ENCODE results near the gene ABHD8.

Gene ABHD8

GRCh38 chr19:17259118-17259780 lies 44.0 kb downstream of the ABHD8 start:
- Histone ChIP-seq H3K9ac (no peak overlapping the region), H3K4me1 (peaks cover 23% of the 10 kb centered on the region), H3K27me3 (no peaks in the 10 kb centered on the region), H3K4me2 (no peak overlapping the region), H3K27ac (no peak overlapping the region), H3K9me3 (no peaks in the 10 kb centered on the region), H3K36me3 (no peaks in the 10 kb centered on the region), H4K20me1 (no peaks in the 10 kb centered on the region), H3K4me3 (no peak overlapping the region)
- TF ChIP-seq Cebpa-rat (IDR thresholded peaks at IDR 0.05): no peak

- H3K4me1 ChIP-seq: peaks cover 16% of the 10 kb centered on the region
- H3K4me3 ChIP-seq: no peak overlapping the region
- no peaks in the 10 kb centered on the region for H3K27me3 ChIP-seq
- no peaks in the 10 kb centered on the region for H3K9me3 ChIP-seq
- no peak overlapping the region for H3K9ac ChIP-seq
- H3K4me2 ChIP-seq: no peak overlapping the region
- no peak overlapping the region for H3K27ac ChIP-seq
- no peak for TF ChIP-seq Cebpa-rat (IDR thresholded peaks at IDR 0.05)
- H4K20me1 ChIP-seq: no peaks in the 10 kb centered on the region
- H3K36me3 ChIP-seq: no peaks in the 10 kb centered on the region
These were observed 47.1 kb downstream of the ABHD8 start for GRCh38 chr19:17256130-17256529.

GRCh38 chr19:17255150-17255621 lies 48.0 kb downstream of the ABHD8 start:
- Histone ChIP-seq H3K4me3 (no peak overlapping the region), H3K36me3 (no peaks in the 10 kb centered on the region), H3K27me3 (no peaks in the 10 kb centered on the region), H3K27ac (no peak overlapping the region), H3K9ac (no peak overlapping the region), H3K4me1 (peaks cover 11% of the 10 kb centered on the region), H4K20me1 (no peaks in the 10 kb centered on the region), H3K4me2 (no peak overlapping the region), H3K9me3 (no peaks in the 10 kb centered on the region)
- TF ChIP-seq Cebpa-rat (IDR thresholded peaks at IDR 0.05): no peak

- TF ChIP-seq Cebpa-rat (IDR thresholded peaks at IDR 0.05): no peak
- H4K20me1 ChIP-seq: no peaks in the 10 kb centered on the region
- H3K27me3 ChIP-seq: no peaks in the 10 kb centered on the region
- H3K4me3 ChIP-seq: no peak overlapping the region
- no peaks in the 10 kb centered on the region for H3K9me3 ChIP-seq
- H3K27ac ChIP-seq: no peak overlapping the region
- no peak overlapping the region for H3K4me2 ChIP-seq
- H3K4me1 ChIP-seq: peaks cover 15% of the 10 kb centered on the region
- no peaks in the 10 kb centered on the region for H3K36me3 ChIP-seq
- no peak overlapping the region for H3K9ac ChIP-seq
These were observed 48.6 kb downstream of the ABHD8 start for GRCh38 chr19:17254636-17255035.

GRCh38 chr19:17249887-17250548 lies 53.2 kb downstream of the ABHD8 start:
- peaks cover 1% of the 10 kb centered on the region; the same call in 1 of the 2 replicates for H4K20me1 ChIP-seq
- peaks cover 34% of the 10 kb centered on the region for H3K4me1 ChIP-seq
- no peak overlapping the region for H3K4me2 ChIP-seq
- H3K9me3 ChIP-seq: no peaks in the 10 kb centered on the region
- H3K36me3 ChIP-seq: no peaks in the 10 kb centered on the region
- H3K9ac ChIP-seq: no peak overlapping the region
- no peaks in the 10 kb centered on the region for H3K27me3 ChIP-seq
- TF ChIP-seq Cebpa-rat (IDR thresholded peaks at IDR 0.05): no peak
- H3K27ac ChIP-seq: no peak overlapping the region
- H3K4me3 ChIP-seq: no peak overlapping the region

- H3K4me1 ChIP-seq: peaks cover 37% of the 10 kb centered on the region
- H3K4me3 ChIP-seq: no peak overlapping the region
- peak overlapping the region; percentile 91; the same call in 1 of the 2 replicates for H3K4me2 ChIP-seq
- no peak overlapping the region for H3K9ac ChIP-seq
- H3K9me3 ChIP-seq: no peaks in the 10 kb centered on the region
- H3K36me3 ChIP-seq: no peaks in the 10 kb centered on the region
- no peak for TF ChIP-seq Cebpa-rat (IDR thresholded peaks at IDR 0.05)
- no peaks in the 10 kb centered on the region for H3K27me3 ChIP-seq
- H4K20me1 ChIP-seq: peaks cover 20% of the 10 kb centered on the region
- 0 out of 2 replicates have a peak overlapping the region, but pooled peaks have one; percentile 6 for H3K27ac ChIP-seq
These were observed 55.0 kb downstream of the ABHD8 start for GRCh38 chr19:17248011-17248776.

- Histone ChIP-seq H3K4me2 (peak overlapping the region; percentile 91), H3K27ac (peak overlapping the region; percentile 92), H3K4me3 (peak overlapping the region; percentile 69), H3K27me3 (no peaks in the 10 kb centered on the region), H3K9me3 (no peaks in the 10 kb centered on the region), H3K4me1 (peaks cover 50% of the 10 kb centered on the region), H4K20me1 (peaks cover 33% of the 10 kb centered on the region), H3K9ac (peak overlapping the region; percentile 82), H3K36me3 (no peaks in the 10 kb centered on the region)
- no peak for TF ChIP-seq Cebpa-rat (IDR thresholded peaks at IDR 0.05)
These were observed 56.4 kb downstream of the ABHD8 start for GRCh38 chr19:17246681-17247425.

- no peaks in the 10 kb centered on the region for H3K27me3 ChIP-seq
- H3K9ac ChIP-seq: peak within 1 kb of the TSS; percentile 85
- H3K36me3 ChIP-seq: peaks cover 8% of the 10 kb centered on the region
- peak within 1 kb of the TSS; percentile 90 for H3K4me3 ChIP-seq
- peak within 1 kb of the TSS; percentile 92 for H3K4me2 ChIP-seq
- peak within 1 kb of the TSS; percentile 92 for H3K27ac ChIP-seq
- peaks cover 46% of the 10 kb centered on the region for H4K20me1 ChIP-seq
- TF ChIP-seq Cebpa-rat (IDR thresholded peaks at IDR 0.05): no peak
- H3K9me3 ChIP-seq: no peaks in the 10 kb centered on the region
- H3K4me1 ChIP-seq: peaks cover 63% of the 10 kb centered on the region
These were observed 57.7 kb downstream of the ABHD8 start, which contains the start of gene NR2F6 for GRCh38 chr19:17245535-17245984. NR2F6 (minus strand) TSS chr19:17245919; CDS start chr19:17245220, 699 bp downstream.
